Eye (tissue), 1 donor: ENCODE measurements around the gene IFNA8.
"Not testable (repeated sequence)": the region's sequence is repeated elsewhere in the genome, so short reads cannot be mapped to it uniquely, and the experiment has no call there.

ENCODE experiments used
- DNase-seq: peaks from one replicate; pipeline ENCODE4 v3.0.0-alpha.2; 2015

Gene IFNA8

DNA sequence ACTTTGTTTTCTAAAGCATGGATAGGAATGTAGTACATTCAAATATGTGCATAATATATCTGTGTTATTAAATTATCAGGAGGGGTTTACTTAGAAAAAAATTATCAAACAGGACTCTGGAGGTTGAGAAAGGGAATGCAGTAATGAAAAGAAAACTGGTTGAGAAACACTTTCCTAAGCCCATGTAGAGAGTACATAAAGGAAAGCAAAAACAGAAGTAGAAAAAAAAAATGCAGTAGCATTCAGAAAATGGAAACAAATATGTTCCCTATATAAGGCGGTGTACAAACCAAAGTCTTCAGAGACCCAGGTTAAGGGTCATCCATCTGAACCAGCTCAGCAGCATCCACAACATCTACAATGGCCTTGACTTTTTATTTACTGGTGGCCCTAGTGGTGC lies at the start of gene IFNA8:
TSS of gene IFNA8 (plus strand) at position 301 of the 400 bp plus-strand sequence. CDS start at position 361, 60 bp downstream.
- DNase-seq = no peak

DNA sequence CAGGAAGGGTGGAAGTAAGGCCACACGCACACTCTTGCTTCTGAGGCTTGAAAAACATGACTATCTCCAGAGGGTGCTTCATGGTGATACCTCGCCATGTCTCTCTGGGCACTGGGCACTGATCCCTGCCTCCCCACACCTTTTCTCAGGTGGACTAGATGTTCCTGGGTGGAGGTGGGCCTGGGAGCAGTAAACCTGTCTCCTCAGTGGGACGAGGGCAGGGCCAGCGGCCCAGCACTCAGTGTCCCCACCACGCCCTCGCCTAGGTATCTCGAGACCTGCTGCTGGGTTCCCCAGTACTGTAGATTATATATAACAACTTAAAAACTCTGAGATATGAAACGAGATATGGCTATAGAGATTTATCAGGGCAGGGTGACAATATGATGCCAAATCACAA lies 46.6 kb upstream of the IFNA8 start:
- DNase-seq = no peak

DNA sequence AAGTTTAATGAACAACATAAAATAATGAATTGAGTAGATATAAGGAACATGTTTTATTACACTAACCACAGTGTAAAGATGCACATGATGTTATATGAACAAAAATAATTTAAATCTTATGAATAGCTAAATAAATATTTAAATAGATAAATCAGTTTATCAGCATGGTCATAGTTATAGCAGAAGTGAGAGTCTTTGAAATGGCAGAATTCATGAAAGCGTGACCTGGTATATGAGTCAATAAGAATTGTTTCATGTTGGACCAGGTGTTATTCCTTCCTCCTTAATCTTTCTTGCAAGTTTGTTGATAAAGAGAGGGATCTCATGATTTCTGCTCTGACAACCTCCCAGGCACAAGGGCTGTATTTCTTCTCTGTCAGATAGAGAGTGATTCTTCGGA lies 41.7 kb upstream of the IFNA8 start:
- DNase-seq = not testable (repeated sequence)

DNA sequence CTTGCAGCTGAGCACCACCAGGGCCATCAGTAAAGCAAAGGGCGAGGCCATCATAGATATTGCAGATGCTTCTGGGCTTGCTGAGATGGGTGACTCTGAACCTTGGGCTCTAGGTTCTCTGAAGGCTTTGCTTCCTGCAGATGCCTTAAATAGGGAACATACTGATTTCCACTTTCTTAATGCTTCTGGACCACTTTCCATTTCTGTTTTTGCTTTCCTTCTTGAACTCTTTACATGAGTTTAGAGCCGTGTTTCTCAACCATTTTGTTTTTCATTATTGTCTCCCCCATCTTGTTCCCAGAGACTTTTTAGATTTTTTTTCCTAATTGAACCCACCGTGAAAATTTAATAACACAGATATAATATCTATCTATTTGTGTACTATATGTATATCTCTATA lies 41.0 kb upstream of the IFNA8 start, which contains the start of gene IFNA13:
TSS of gene IFNA13 (minus strand) at position 101 of the 400 bp plus-strand sequence. CDS start at position 54, 47 bp downstream.
- DNase-seq = no peak

DNA sequence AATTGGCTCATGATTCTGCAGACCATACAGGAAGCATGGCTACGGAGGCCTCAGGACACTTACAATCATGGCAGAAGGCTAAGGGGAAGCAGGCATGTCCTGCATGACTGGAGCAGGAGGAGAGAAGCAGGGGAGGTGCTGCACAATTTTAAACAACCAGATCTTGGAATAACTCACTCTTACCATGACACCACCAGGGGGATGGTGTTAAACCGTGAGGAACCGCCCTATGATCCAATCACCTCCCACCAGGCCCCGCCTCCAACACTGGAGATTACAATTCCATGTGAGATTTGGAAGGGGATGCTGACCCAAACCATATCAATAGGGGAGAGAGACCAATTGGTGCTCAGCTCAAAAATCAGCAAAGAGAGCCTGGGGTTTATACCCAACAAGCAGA lies 37.5 kb upstream of the IFNA8 start:
- DNase-seq = not testable (repeated sequence)

DNA sequence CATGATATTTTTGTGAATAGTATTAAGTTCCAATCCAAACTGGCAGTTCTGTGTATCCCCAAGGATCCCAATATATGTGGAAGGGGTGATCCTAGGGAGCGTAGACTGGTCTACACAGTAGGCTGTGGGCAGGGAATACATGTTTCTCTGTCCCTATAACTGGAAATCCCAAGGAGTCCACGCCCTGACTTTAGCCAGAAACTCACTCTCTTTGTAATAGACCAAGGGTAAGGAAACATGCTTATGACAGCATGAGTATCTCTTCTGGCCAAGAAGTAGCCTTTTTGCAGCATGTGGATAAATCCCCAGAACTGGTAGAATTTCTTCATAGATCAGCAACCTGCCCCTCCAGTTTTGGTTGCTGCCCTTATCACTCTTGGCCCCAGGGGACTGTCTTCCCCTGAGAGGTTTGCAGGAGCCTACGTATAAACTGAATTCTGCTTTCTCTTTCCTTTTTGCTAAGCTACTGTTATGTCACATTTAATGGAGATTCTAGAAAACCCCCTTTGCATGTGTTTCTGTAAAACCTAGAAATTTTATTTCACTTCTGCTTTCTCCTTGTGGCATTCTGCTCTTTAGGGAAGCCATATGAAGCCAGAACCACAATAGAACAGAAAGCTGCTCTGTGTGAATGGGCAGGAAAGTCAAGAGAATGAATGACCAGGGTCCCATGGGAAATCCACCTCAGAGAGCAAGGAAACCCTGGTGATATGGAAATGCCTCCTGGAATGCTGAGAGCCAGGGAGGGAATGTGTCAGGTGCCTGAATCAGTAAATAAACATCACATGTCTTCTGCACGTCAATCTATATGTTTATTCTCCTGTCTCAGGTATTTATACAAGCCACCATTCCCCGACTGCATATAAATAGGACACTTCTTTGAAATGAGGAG lies 27.2 kb upstream of the IFNA8 start:
- DNase-seq = no peak

DNA sequence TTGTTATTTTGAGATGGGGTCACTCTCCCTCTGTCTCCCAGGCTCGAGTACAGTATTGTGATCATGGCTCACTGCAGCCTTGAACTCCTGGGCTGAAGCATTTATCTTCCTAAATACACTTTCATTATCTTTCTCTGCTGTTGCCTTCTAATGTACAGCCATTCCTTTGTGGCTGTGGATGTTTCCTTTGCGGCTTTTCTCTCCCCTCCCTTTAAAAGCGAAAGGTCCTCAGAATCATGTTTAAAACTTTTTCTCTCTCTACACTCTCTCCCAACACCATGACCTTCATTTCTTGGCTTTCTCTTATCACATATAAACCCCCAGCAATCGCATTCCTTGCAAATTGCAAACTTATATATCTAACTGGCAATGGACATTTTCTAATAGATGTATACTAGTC lies 25.3 kb upstream of the IFNA8 start:
- no peak for DNase-seq

DNA sequence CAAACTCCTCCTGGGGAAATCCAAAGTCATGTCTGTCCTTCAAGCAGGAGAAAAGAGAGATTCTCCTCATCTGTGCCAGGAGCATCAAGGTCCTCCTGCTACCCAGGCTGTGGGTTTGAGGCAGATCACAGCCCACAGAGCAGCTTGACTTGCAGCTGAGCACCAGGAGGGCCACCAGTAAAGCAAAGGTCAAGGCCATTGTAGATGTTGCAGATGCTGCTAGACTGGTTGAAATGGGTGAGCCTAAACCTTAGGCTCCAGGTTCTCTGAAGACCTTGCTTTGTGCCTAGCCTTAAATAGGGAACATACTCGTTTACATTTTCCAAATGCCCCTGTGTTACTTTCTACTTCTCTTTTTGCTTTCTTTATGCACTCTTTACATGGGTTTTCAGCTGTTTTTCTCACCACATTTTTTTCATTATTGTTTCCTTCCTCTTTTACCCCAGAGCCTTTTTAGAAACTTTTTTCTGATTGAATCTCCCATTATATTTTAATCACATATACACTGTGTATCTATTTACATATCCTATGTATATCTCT lies 23.7 kb upstream of the IFNA8 start, which contains the start of gene IFNA2:
TSS of gene IFNA2 (minus strand) at position 268 of the 540 bp plus-strand sequence. CDS start at position 199, 69 bp downstream.
- no peak for DNase-seq

DNA sequence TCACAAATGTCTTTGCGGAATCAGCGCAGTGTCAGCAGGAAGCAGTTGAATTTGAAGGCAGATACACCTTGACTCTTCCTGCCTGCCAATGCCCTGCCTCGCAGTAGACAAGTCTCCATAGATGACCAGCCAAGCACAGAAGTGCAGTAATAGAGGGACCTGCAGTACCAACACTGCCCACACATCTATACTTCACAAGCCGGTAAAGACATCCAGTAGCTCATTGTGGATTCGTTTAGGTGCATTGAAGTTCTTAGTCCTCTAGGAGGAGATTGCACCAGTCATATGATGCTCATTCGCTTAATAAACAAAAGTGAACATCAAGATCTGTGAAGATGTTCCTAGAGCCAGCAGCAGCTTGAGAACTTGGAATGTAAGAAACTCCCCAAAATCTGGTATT lies 16.6 kb upstream of the IFNA8 start:
- DNase-seq = no peak

DNA sequence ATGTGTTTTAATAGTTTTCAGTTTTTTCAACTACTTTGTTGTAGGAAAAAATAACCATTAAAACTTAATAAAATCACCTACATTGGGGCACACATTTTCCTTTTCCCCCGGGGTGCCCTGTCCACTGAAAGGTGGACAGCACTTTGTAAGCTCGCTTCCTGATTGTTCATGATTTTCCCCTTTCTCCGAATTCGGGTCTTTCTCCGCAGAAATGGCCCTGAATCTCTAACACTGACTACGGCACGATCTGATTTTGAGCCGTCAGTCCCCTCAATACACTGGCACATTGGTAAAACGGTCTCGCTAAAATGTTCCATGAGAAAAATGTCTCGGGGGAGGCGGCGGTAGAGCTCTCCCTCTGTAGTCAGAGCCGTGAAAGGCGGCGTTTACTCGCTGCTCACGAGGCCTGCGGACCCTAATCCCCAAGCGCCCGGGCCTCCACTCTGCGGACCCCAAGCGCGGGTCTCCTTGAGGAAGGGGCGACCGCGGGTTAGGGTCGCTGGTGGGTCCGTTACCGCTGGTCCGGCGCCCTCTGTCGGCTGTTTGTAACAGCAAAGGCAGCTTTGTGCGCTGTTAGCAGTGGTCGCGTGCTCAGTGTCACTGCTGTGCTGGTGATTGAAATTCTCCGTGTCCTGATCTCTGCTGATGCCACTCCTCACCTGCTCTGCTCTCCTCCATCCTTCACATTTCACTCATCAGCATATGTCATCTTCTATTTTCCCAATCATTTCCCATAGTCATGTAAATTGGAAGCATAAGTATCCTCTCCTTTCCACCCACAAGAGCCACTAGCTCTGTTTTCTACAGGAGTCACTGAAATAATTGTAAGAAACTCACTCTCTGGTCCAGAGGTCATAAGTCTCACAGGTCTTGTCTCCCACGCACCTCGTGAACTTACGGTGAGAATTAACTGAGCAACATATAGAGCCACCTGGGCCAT lies 12.9 kb upstream of the IFNA8 start:
- DNase-seq = peak; percentile 89

DNA sequence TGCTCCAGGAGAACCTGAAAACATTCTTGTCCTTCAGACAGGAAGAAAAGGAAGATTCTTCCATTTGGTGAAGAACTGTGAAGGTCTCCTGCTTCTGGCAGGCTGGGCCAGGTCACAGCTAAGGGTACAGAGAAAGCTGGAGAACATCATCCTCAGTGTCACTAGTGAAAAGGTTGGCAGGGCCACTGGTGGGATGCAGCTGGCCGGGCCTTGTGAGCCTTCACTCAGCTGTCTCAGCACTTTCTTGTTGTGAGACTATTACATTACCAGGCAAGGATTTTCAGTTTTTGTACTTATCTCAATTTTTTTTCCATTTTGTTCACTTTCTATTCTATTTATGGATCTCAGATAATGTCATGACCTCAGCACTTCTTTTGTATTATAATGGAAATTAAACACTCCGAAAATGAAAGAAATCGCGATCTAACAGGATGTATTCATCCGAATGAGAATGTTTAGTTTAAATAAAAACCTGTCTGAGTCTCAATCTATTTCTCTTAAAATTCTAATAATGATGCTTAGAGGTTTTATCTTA lies 9.9 kb upstream of the IFNA8 start:
- DNase-seq = no peak

DNA sequence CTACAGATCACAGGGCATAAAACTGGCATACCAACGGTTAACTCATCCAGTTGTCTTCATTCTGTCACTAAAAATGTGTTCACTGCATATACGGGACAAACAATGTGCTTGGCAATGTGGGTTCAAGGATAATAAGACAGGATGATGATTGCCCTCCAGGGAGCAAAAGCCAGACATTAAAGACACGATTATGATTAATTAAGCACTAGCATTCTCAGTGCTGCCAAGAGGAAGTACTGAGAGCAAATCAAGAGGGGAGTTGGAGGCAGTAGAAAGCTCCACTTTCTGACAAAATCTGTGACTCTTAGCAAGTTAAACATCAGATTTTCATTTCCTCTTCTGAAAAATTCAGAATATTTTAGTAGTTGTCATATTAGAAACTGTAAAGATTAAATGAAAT lies 9.0 kb upstream of the IFNA8 start:
- no peak for DNase-seq

DNA sequence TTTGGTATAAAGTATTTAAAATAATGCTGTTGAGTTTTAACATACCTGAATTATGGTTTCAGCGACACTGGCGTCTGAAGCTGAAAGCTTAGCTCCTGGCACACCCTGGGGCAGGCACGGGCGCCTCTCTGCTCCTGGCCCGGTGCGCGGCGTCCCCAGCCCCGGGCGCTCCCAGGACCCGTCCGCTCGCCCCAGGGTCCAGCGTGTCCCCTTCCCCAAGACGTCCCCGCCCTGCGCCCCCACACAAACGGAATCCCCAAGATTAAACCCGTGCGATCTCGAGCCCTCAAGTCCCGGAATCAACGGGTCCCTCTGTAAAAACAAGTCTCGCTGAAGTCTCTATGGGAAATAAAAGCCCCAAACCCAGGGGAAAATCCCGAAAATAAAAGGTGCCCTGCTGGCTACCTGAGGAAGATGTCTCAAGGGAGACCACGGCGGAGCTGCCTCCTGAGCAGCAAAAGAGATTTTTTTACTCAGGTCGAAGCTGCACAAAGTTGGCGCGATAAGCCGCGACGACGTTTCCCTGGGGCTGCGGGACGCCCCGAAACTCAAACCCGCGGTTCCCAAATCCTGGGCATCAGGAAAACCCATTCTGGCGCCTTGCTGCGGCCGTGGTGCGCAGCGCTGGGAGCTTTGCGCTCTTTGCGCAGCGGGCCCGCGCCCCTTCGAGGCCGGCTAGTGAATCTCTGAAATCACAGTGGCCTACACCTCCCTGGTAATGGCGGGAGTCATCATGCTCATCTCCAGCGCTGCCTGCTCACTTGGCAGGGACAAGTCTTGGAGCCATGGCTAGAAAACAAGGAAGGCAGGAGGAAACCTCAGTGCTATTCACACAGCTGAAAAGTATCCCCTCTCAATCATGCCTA lies 6.3 kb upstream of the IFNA8 start:
- peak; percentile 59 for DNase-seq

DNA sequence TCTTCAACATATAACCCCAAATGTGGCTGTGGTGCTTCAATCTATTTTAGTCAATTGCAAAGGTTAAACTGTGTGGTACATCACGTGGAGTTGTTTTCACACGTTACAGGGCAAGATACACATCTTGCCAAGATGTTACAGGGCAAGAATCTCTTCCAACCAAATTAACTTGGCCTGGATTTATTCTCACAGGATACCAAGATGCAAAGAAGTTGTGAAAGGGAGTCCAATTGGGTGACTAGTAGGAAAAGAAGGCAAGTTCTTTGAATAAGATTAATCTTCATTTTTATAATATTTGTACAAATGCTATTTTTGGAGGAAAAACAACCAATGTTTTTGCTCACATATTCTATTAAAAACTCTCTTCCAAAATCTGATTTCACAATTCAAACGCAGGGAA lies 4.8 kb upstream of the IFNA8 start:
- no peak for DNase-seq

DNA sequence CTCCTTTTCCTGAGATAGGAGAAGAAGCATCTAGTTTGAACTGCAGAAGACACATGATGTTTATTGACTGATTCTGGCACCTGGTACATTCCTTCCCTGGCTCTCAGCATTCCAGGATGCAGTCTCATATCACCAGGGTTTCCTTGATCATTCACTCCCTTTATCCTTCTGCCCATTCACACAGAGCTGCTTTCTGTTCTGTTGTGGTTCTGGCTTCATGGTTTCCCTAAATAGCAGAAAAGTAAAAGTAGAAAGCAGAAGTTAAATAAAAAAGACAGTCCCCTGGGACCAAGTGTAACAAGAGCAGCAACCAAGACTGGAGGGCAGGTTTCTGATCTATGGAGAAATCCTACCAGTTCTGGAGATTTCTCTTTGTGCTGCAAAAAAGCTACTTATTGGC lies 3.2 kb downstream of the IFNA8 start:
- DNase-seq = no peak

DNA sequence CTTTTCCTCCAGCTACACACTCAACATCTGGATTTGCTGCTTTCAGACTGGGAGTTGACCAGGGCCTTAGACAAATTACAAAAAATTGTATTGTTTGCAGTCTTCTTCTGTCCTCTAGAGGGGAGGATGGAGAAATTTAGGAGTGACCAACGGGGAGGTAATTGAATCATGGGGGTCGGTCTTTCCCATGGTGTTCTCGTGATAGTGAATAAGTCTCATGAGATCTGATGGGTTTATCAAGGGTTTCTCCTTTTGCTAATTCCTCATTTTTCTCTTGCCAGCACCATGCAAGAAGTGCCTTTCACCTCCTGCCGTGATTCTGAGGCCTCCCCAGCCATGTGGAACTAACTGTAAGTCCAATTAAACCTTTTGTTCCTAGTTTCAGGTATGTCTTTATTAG lies 4.2 kb downstream of the IFNA8 start:
- no peak for DNase-seq

DNA sequence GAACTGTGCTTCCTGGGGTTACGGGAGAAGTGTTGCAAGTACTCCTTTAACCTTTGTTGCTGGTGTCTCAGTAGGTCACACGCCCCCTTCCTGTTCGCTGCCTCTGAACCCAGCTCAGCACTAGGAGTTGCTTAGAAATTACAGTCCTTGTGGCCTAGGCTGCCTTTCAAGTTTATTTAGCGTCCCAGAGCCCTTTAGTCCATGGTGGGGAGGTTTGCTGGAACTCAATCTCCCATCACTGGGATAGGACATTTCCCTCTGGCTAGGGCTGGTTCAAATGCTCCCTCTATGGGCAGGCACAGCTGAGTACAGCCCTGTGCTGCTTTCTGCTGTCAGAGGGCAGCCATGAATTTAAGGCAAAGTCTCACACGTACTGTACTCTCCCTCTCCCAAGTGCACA lies 4.7 kb downstream of the IFNA8 start:
- DNase-seq = no peak

DNA sequence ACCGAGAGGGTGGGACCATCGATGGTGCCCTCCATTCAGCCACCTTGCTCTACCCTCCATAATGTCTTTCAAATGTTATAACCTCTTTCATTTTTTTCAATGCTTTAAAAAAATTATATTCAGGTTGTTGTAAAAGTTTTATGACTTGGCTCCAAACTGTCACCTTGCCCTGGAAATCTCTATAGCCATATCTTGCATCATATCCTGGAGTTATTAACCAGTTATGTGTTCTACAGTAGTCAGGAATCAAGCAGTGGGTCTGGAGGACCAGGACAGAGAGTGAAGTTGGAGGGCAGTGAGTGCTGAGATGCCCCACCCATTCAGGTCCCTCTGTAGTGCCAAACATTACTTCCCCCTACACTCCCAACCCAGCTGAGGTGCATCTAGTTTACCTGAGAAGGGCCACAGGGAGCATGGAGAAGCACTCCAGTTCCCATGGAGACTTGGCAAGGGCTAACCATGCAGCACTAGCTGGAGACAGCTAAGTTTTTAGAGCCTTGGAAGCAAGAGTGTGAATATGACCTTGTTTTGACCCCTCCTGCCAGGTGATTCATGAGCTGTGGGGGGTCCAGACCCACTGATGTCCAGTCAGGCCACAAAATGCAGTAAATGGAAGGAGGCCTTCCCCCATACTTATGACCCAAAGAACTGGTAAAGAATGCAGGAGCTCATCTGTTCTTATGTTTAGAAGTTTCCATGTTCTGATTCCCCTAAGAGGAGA lies 5.5 kb downstream of the IFNA8 start:
- DNase-seq = no peak

DNA sequence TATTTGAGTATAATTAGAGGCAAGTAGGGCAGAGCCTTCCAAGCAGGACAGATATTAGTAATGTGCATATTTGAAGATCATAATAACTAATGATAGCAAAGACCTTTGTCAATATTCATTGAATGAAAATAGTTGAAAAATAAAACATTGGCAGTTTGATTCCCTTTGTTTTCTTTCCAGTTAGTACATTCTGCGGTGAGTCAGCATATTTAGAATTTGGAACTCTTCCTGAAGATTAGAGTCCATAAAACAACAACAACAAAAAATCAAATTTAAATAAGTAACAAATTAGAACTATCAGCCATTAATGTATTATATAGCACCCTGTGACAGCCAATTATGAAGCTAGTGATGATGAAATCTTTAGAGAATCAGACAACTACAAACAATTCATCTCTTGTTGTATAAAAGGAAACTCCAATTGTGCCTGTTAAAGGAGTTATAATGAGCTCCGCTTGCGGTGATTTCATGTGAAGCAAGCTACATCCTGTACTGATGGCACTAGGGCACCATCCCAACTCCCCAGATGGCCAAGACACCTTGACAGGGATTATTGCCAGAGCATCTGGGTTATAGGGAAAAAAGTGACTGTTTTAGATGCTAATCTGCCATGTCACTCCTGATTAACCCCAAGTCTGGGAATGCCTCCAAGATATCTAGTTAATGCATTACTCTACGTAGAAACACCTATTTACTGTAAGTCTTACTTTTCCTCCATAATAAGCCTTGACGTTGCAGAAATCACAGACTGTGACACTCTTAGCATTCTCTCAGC lies 6.8 kb downstream of the IFNA8 start:
- no peak for DNase-seq

DNA sequence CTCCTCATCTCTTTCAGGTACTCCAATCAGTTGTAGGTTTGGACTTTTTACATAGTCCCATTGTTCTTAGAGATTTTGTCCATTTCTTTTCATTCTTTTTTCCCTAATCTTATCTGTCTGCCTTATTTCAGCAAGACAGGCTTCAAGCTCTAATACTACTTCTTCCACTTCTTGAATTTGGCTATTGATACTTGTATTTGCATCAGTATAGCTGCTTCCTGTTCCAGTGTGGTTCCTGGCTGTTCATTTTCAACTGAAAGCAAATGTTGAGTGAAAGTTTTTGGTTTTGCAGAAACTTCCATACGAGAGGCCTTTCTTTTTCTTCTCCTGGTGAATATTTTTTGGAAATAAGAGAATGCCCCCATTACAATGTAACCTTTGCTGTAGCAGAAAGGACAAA lies 19.3 kb downstream of the IFNA8 start:
- DNase-seq = no peak
